ENCODE measurements around the gene HCLS1. TPM values are rescaled to one million over a fixed set of nuclear protein-coding genes. Genes with fewer than 3 reads are reported as not detected.

Gene HCLS1
- total RNA-seq, 4 donors from 2014 or later = 21.8 to 68.1 (median 28.9) TPM

DNA sequence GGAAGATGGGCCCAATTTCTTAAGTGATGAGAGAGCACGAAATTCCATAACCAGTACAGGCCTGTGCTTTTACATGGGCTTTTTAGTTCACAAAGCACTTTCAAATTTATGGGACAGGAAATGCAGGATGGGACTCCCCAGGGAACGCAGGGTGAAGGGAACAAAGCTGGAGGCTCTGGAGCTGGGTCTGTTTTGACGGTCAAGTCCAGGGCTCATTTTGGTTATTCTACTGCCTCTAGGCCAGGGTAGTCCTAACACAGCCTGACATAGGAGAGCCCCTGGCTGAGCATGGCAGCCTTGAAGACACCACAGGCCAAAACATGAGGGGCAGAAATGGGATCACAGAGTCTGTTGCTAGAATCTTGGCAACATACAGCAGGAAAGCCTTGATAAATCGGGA lies 33.5 kb downstream of the HCLS1 start:
- WGBS, 2 donors (ENCODE audit: low coverage in 1 of 2) = 80 to 100% methylated on average over 1 to 2 of the region's 4 CpGs
- ATAC-seq = no peak
- Histone ChIP-seq H3K27me3 (no peaks in the 10 kb centered on the region), H3K4me1 (no peaks in the 10 kb centered on the region), H3K27ac (no peak overlapping the region), H3K36me3 (no peaks in the 10 kb centered on the region), H3K4me3 (no peak overlapping the region), H3K9me3 (no peaks in the 10 kb centered on the region)
- no peak for TF ChIP-seq CTCF (IDR thresholded peaks at IDR 0.05)
- TF ChIP-seq POLR2AphosphoS5 (IDR thresholded peaks at IDR 0.05) = no peak
- TF ChIP-seq POLR2A (IDR thresholded peaks at IDR 0.05) = no peak
- TF ChIP-seq EP300 (IDR thresholded peaks at IDR 0.05) = no peak

GRCh38 chr3:121626495-121626894 lies 34.2 kb downstream of the HCLS1 start:
- Histone ChIP-seq H3K36me3 (no peaks in the 10 kb centered on the region), H3K4me3 (no peak overlapping the region), H3K9me3 (no peaks in the 10 kb centered on the region), H3K27ac (no peak overlapping the region), H3K27me3 (no peaks in the 10 kb centered on the region), H3K4me1 (no peaks in the 10 kb centered on the region)
- WGBS, 2 donors (ENCODE audit: low coverage in 1 of 2) = 90 to 92% methylated on average over 4 of the region's 4 CpGs
- TF ChIP-seq EP300 (IDR thresholded peaks at IDR 0.05) = no peak
- no peak for TF ChIP-seq POLR2A (IDR thresholded peaks at IDR 0.05)
- no peak for ATAC-seq

GRCh38 chr3:121624147-121624899 lies 36.4 kb downstream of the HCLS1 start:
- Histone ChIP-seq H3K4me1 (no peaks in the 10 kb centered on the region), H3K27ac (no peak overlapping the region), H3K36me3 (no peaks in the 10 kb centered on the region), H3K4me3 (no peak overlapping the region), H3K9me3 (no peaks in the 10 kb centered on the region), H3K27me3 (no peaks in the 10 kb centered on the region)
- 36 to 42% methylated on average over 4 to 6 of the region's 14 CpGs for WGBS, 2 donors (ENCODE audit: low coverage in 1 of 2)
- no peak for ATAC-seq
- no peak for TF ChIP-seq EP300 (IDR thresholded peaks at IDR 0.05)
- TF ChIP-seq POLR2A (IDR thresholded peaks at IDR 0.05) = no peak
- no peak for TF ChIP-seq POLR2AphosphoS5 (IDR thresholded peaks at IDR 0.05)
- TF ChIP-seq CTCF (IDR thresholded peaks at IDR 0.05) = no peak

- Histone ChIP-seq H3K9me3 (no peaks in the 10 kb centered on the region), H3K4me1 (no peaks in the 10 kb centered on the region), H3K4me3 (no peak overlapping the region), H3K27ac (no peak overlapping the region), H3K36me3 (no peaks in the 10 kb centered on the region), H3K27me3 (no peaks in the 10 kb centered on the region)
- WGBS, 2 donors (ENCODE audit: low coverage in 1 of 2) = no CpG with 5 or more reads among the region's 6 CpGs
- no peak for ATAC-seq
- TF ChIP-seq EP300 (IDR thresholded peaks at IDR 0.05) = no peak
- TF ChIP-seq POLR2A (IDR thresholded peaks at IDR 0.05) = no peak
- TF ChIP-seq POLR2AphosphoS5 (IDR thresholded peaks at IDR 0.05) = no peak
- no peak for TF ChIP-seq CTCF (IDR thresholded peaks at IDR 0.05)
Measured at GRCh38 chr3:121621491-121621890, 39.2 kb downstream of the HCLS1 start.

DNA sequence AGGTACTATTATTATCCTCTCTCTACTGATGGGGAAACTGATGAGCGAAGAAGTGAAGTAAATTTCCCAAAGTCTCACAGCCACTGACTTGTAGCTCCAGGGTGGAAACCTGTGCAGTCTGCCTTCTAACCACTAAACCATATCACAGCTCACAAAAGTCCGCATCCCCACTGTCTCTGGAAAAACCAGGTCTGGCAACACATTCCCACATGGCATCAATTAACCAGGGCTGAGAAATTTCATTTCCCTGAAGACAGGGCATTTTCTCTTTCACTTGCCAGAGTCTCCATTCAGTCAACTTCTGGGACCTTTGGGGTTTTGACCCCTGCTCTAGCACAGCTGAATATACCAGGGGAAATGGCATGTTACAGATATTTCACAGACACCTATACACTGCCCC lies 41.0 kb downstream of the HCLS1 start:
- Histone ChIP-seq H3K4me3 (no peak overlapping the region), H3K36me3 (no peaks in the 10 kb centered on the region), H3K27me3 (no peaks in the 10 kb centered on the region), H3K9me3 (no peaks in the 10 kb centered on the region), H3K27ac (no peak overlapping the region), H3K4me1 (no peaks in the 10 kb centered on the region)
- 90 to 97% methylated on average over 2 of the region's 2 CpGs for WGBS, 2 donors (ENCODE audit: low coverage in 1 of 2)
- no peak for TF ChIP-seq POLR2A (IDR thresholded peaks at IDR 0.05)
- no peak for TF ChIP-seq EP300 (IDR thresholded peaks at IDR 0.05)
- no peak for ATAC-seq

GRCh38 chr3:121606106-121606505 lies 54.6 kb downstream of the HCLS1 start:
- TF ChIP-seq POLR2AphosphoS5 (IDR thresholded peaks at IDR 0.05) = no peak
- Histone ChIP-seq H3K27ac (no peak overlapping the region), H3K4me3 (no peak overlapping the region), H3K36me3 (no peaks in the 10 kb centered on the region), H3K9me3 (no peaks in the 10 kb centered on the region), H3K4me1 (peaks cover 0 to 7% (median 0%) of the 10 kb centered on the region in 3 donors), H3K27me3 (no peaks in the 10 kb centered on the region)
- no peak for ATAC-seq
- 86 to 88% methylated on average over 4 of the region's 4 CpGs for WGBS, 2 donors (ENCODE audit: low coverage in 1 of 2)

Measured in gastroesophageal sphincter (tissue), 4 donors.